ENCODE measurements around the gene FNDC3A.

The FNDC3A gene

GRCh38 chr13:49020940-49021553 lies 45.3 kb downstream of the FNDC3A start:
- Histone ChIP-seq H2AFZ (ENCODE audit: low read depth, low read length, severe bottlenecking) (no peak overlapping the region), H3K79me2 (ENCODE audit: insufficient read depth, low read length) (no peaks in the 10 kb centered on the region), H4K20me1 (ENCODE audit: low read depth, low read length) (no peaks in the 10 kb centered on the region), H3K27ac (ENCODE audit: low read depth, low read length) (no peak overlapping the region), H3K4me3 (ENCODE audit: insufficient read depth, low read length, poor library complexity, severe bottlenecking) (no peak overlapping the region), H3F3A (ENCODE audit: insufficient read depth) (no peaks in the 10 kb centered on the region), H3K4me2 (ENCODE audit: low read depth, low read length, poor library complexity, severe bottlenecking) (no peak overlapping the region), H3K27me3 (ENCODE audit: low read length) (no peaks in the 10 kb centered on the region), H3K36me3 (ENCODE audit: low read length) (peaks cover 6% of the 10 kb centered on the region; the same call in 1 of the 2 replicates), H3K9me3 (ENCODE audit: insufficient read depth, low read length) (no peaks in the 10 kb centered on the region), H3K9ac (ENCODE audit: low read length) (no peak overlapping the region), H3K9me2 (replicated peaks; ENCODE audit: insufficient read depth, low read length) (no peaks in the 10 kb centered on the region)
- no peak for TF ChIP-seq EZH2phosphoT487 (conservative IDR thresholded peaks at IDR 0.05; ENCODE audit: low read length)
- no peak for TF ChIP-seq CTCF (IDR thresholded peaks at IDR 0.05; ENCODE audit: insufficient read depth, low read length, poor library complexity, severe bottlenecking)

DNA sequence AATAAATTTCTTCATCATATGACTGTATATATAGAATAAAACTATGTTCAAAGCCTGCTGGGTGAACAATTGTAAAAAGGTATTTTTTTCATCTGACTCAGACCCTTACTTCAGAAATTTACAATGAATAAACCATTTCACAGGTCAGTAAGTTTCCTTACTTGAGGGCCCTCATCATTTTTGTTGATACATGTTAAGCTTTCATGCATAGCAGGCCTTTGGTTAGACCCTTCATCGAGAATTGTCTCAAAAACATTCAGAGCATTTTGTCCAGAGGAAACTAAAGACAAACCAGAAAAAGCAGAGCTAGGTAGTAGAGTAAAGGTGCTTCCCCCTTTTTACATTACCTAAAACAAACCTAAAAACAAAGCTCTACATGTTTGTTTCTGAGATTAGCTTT lies 46.2 kb downstream of the FNDC3A start:
- Histone ChIP-seq H3K9me3 (ENCODE audit: insufficient read depth, low read length) (no peaks in the 10 kb centered on the region), H2AFZ (ENCODE audit: low read depth, low read length, severe bottlenecking) (no peak overlapping the region), H3K9ac (ENCODE audit: low read length) (no peak overlapping the region), H3K79me2 (ENCODE audit: insufficient read depth, low read length) (no peaks in the 10 kb centered on the region), H3K4me2 (ENCODE audit: low read depth, low read length, poor library complexity, severe bottlenecking) (no peak overlapping the region), H4K20me1 (ENCODE audit: low read depth, low read length) (no peaks in the 10 kb centered on the region), H3K36me3 (ENCODE audit: low read length) (peaks cover 6% of the 10 kb centered on the region; the same call in 1 of the 2 replicates), H3K27me3 (ENCODE audit: low read length) (no peaks in the 10 kb centered on the region), H3K4me3 (ENCODE audit: insufficient read depth, low read length, poor library complexity, severe bottlenecking) (no peak overlapping the region), H3K27ac (ENCODE audit: low read depth, low read length) (no peak overlapping the region), H3K9me2 (replicated peaks; ENCODE audit: insufficient read depth, low read length) (no peaks in the 10 kb centered on the region), H3F3A (ENCODE audit: insufficient read depth) (no peaks in the 10 kb centered on the region)
- TF ChIP-seq EZH2phosphoT487 (conservative IDR thresholded peaks at IDR 0.05; ENCODE audit: low read length): no peak
- TF ChIP-seq CTCF (IDR thresholded peaks at IDR 0.05; ENCODE audit: insufficient read depth, low read length, poor library complexity, severe bottlenecking): no peak

DNA sequence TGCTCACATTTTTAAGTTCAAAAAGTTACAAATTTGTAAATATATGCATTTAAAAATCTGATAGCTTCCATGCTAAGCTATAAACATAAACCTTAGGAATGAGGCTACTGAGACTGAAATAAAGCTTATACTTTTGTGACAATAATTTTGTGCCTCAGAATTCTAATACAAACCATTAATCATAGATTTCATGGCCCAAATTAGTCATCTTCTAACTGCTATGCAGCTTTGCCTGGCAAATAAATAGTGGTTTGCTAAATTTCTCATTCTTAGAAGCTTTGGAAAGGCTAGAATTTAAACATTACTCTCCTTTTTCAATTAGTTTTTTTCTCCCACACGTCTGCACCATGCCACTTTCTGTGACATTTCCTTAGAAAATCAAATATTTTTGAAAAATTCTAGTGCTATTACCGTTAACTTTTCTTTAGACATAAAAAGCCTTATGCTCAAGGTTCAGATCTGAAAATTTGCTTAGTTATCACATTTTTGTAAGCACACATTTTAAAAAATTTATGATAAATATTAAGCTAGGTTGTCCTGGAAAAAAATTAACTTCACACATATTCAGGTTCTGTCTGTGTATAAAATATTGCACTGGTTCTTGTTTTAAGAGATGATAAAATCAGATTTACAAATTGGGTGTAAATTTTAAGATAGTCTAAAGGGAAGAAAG lies 46.9 kb downstream of the FNDC3A start:
- Histone ChIP-seq H3F3A (ENCODE audit: insufficient read depth) (no peaks in the 10 kb centered on the region), H3K79me2 (ENCODE audit: insufficient read depth, low read length) (no peaks in the 10 kb centered on the region), H3K9ac (ENCODE audit: low read length) (no peak overlapping the region), H3K9me2 (replicated peaks; ENCODE audit: insufficient read depth, low read length) (no peaks in the 10 kb centered on the region), H3K27ac (ENCODE audit: low read depth, low read length) (no peak overlapping the region), H4K20me1 (ENCODE audit: low read depth, low read length) (no peaks in the 10 kb centered on the region), H2AFZ (ENCODE audit: low read depth, low read length, severe bottlenecking) (no peak overlapping the region), H3K9me3 (ENCODE audit: insufficient read depth, low read length) (no peaks in the 10 kb centered on the region), H3K27me3 (ENCODE audit: low read length) (no peaks in the 10 kb centered on the region), H3K4me3 (ENCODE audit: insufficient read depth, low read length, poor library complexity, severe bottlenecking) (no peak overlapping the region), H3K36me3 (ENCODE audit: low read length) (peaks cover 6% of the 10 kb centered on the region; the same call in 1 of the 2 replicates), H3K4me2 (ENCODE audit: low read depth, low read length, poor library complexity, severe bottlenecking) (no peak overlapping the region)
- TF ChIP-seq EZH2phosphoT487 (conservative IDR thresholded peaks at IDR 0.05; ENCODE audit: low read length) (no peak), CTCF (IDR thresholded peaks at IDR 0.05; ENCODE audit: insufficient read depth, low read length, poor library complexity, severe bottlenecking) (no peak)
